GM23338 (cell line): ENCODE data around the gene NUBP1. TPM values are rescaled to one million over a fixed set of nuclear protein-coding genes. Genes with fewer than 3 reads are reported as not detected.

Experiments
- ATAC-seq: fragments of 200-7000 bp; cut with Tn5 transposase; 3 replicates; pipeline ENCODE4 v1.9.1; 2020
- DNase-seq: peaks from one replicate; pipeline ENCODE4 v3.0.0-alpha.2; 2015; ENCODE audit warnings: low spot score
- H2AFZ ChIP-seq: fragments of 200-600 bp; sonication (generic); 2 replicates; pipeline ENCODE4 v1.8.0; 2016; ENCODE audit warnings: antibody characterized with exemption, mild to moderate bottlenecking, moderate library complexity
- H3F3A ChIP-seq: fragments of 200-600 bp; sonication (generic); replicated peaks from 2 replicates; pipeline ENCODE4 v1.8.0; 2017; ENCODE audit warnings: antibody characterized with exemption, mixed run types, low read depth
- H3K27ac ChIP-seq: fragments of 200-600 bp; sonication (generic); 2 replicates; pipeline ENCODE4 v1.6.1; 2016; ENCODE audit warnings: low read depth
- H3K27me3 ChIP-seq: fragments of 200-600 bp; sonication (generic); 2 replicates; pipeline ENCODE4 v1.8.0; 2016; ENCODE audit warnings: mild to moderate bottlenecking, mixed run types, moderate library complexity; ENCODE audit not compliant: insufficient read depth
- H3K36me3 ChIP-seq: fragments of 200-600 bp; sonication (generic); 2 replicates; pipeline ENCODE4 v1.8.0; 2016; ENCODE audit warnings: mild to moderate bottlenecking; ENCODE audit not compliant: insufficient read depth
- H3K4me1 ChIP-seq: fragments of 200-600 bp; sonication (generic); 2 replicates; pipeline ENCODE4 v1.8.0; 2016; ENCODE audit warnings: mild to moderate bottlenecking, moderate library complexity; ENCODE audit not compliant: insufficient read depth
- H3K4me2 ChIP-seq: fragments of 200-600 bp; sonication (generic); 2 replicates; pipeline ENCODE4 v1.7.1; 2017; ENCODE audit warnings: mixed run types
- H3K4me3 ChIP-seq: fragments of 200-600 bp; sonication (generic); 2 replicates; pipeline ENCODE4 v1.6.1; 2016; ENCODE audit warnings: mixed run types
- H3K79me2 ChIP-seq: fragments of 200-600 bp; sonication (generic); replicated peaks from 2 replicates; pipeline ENCODE4 v1.8.0; 2017; ENCODE audit warnings: mild to moderate bottlenecking; ENCODE audit not compliant: insufficient read depth
- H3K9me2 ChIP-seq: fragments of 200-600 bp; sonication (generic); 2 replicates; pipeline ENCODE4 v1.8.0; 2017; ENCODE audit not compliant: insufficient read depth
- H4K20me1 ChIP-seq: fragments of 200-600 bp; sonication (generic); replicated peaks from 2 replicates; pipeline ENCODE4 v1.8.0; 2017; ENCODE audit warnings: mild to moderate bottlenecking; ENCODE audit not compliant: insufficient read depth
- H3K27ac Mint-ChIP-seq: 2 replicates; pipeline ENCODE4 v1.8.0; 2020; ENCODE audit warnings: inconsistent platforms, mild to moderate bottlenecking, moderate library complexity, mixed read lengths
- H3K27me3 Mint-ChIP-seq: 3 replicates; pipeline ENCODE4 v1.8.0; 2022; ENCODE audit warnings: low read depth, mild to moderate bottlenecking, moderate library complexity, mixed read lengths, inconsistent platforms; ENCODE audit not compliant: insufficient read depth, poor library complexity
- H3K36me3 Mint-ChIP-seq: 3 replicates; pipeline ENCODE4 v1.8.0; 2021; ENCODE audit warnings: low read depth, mild to moderate bottlenecking, inconsistent platforms, moderate library complexity, mixed read lengths
- H3K4me1 Mint-ChIP-seq: 3 replicates; pipeline ENCODE4 v1.8.0; 2020; ENCODE audit warnings: mild to moderate bottlenecking, inconsistent platforms, mixed read lengths
- H3K4me3 Mint-ChIP-seq: 3 replicates; pipeline ENCODE4 v1.8.0; 2021; ENCODE audit warnings: moderate library complexity, mild to moderate bottlenecking, inconsistent platforms, mixed read lengths
- H3K9me3 Mint-ChIP-seq: 3 replicates; pipeline ENCODE4 v1.8.0; 2020; ENCODE audit warnings: moderate library complexity, mild to moderate bottlenecking, inconsistent platforms, mixed read lengths
- CREB1 ChIP-seq: fragments of 250-450 bp; sonication (Bioruptor Pico); IDR thresholded peaks from 2 replicates; pipeline ENCODE4 v1.5.0; 2020; ENCODE audit warnings: low read depth, mild to moderate bottlenecking, moderate library complexity
- CTCF ChIP-seq, 2 experiments: fragments of 200-600 bp in 1 of 2; sonication (generic) in 1 of 2; conservative IDR thresholded peaks; 2 replicates each; pipeline versions ENCODE4 v1.5.1 to v1.6.1; 2016 to 2017; ENCODE audit warnings: antibody characterized with exemption in 2 of 2, low read depth in 2 of 2, mild to moderate bottlenecking in 2 of 2, moderate library complexity in 1 of 2
- EZH2 ChIP-seq: fragments of 200-600 bp; sonication (generic); IDR thresholded peaks from one replicate; pipeline ENCODE4 v1.8.0; 2017; ENCODE audit warnings: antibody characterized with exemption, mild to moderate bottlenecking, low read depth; ENCODE audit not compliant: unreplicated experiment
- EZH2phosphoT487 ChIP-seq: fragments of 200-600 bp; sonication (generic); IDR thresholded peaks from one replicate; pipeline ENCODE4 v1.8.1; 2018; ENCODE audit warnings: antibody characterized with exemption; ENCODE audit not compliant: unreplicated experiment
- JUNB ChIP-seq: IDR thresholded peaks from one replicate; pipeline ENCODE4 v1.6.1; 2016; ENCODE audit warnings: antibody characterized with exemption; ENCODE audit not compliant: unreplicated experiment
- NANOG ChIP-seq: IDR thresholded peaks from 2 replicates; pipeline ENCODE4 v1.6.1; 2016; ENCODE audit warnings: antibody characterized with exemption, borderline replicate concordance
- POLR2AphosphoS5 ChIP-seq: IDR thresholded peaks from 2 replicates; pipeline ENCODE4 v1.6.1; 2016; ENCODE audit warnings: antibody characterized with exemption, low read depth
- REST ChIP-seq: IDR thresholded peaks from one replicate; pipeline ENCODE4 v1.6.1; 2018; ENCODE audit warnings: antibody characterized with exemption; ENCODE audit not compliant: unreplicated experiment
- STAT1 ChIP-seq: IDR thresholded peaks from one replicate; pipeline ENCODE4 v1.6.1; 2016; ENCODE audit warnings: antibody characterized with exemption; ENCODE audit not compliant: unreplicated experiment
- ZNF114 ChIP-seq: fragments of 250-450 bp; sonication (Bioruptor Pico); IDR thresholded peaks from 2 replicates; pipeline ENCODE4 v1.5.0; 2020; ENCODE audit warnings: mild to moderate bottlenecking, moderate library complexity
- ZNF331 ChIP-seq: fragments of 250-450 bp; sonication (Bioruptor Pico); IDR thresholded peaks from 2 replicates; pipeline ENCODE4 v1.5.0; 2020; ENCODE audit warnings: low read depth, mild to moderate bottlenecking, moderate library complexity
- polyA plus RNA-seq: library from polyadenylated mRNA; unstranded; fragments of >200 nt; fragmentation: Nextera tagmentation; extraction: Ambion mirVana; gene quantifications from 2 replicates; pipeline ENCODE4 v1.2.1, GENCODE V29; 2016
- total RNA-seq: library from RNA; depleted of rRNA; stranded (reverse); fragments of >200 nt; shearing (Covaris generic); gene quantifications from 2 replicates; pipeline ENCODE4 v1.2.3, GENCODE V29; 2014
- TF ChIP-seq, protein P1 (sequence below): fragments of 250-450 bp; sonication (Bioruptor Pico); IDR thresholded peaks from 2 replicates; pipeline ENCODE4 v1.5.0; 2020; ENCODE audit warnings: mild to moderate bottlenecking, moderate library complexity
- TF ChIP-seq, protein P2 (sequence below): IDR thresholded peaks from 2 replicates; pipeline ENCODE4 v1.6.1; 2016; ENCODE audit warnings: antibody characterized with exemption

The NUBP1 gene
- total and polyA plus RNA-seq, 2 experiments from 2014 or later: 22.8 to 41.2 TPM

DNA sequence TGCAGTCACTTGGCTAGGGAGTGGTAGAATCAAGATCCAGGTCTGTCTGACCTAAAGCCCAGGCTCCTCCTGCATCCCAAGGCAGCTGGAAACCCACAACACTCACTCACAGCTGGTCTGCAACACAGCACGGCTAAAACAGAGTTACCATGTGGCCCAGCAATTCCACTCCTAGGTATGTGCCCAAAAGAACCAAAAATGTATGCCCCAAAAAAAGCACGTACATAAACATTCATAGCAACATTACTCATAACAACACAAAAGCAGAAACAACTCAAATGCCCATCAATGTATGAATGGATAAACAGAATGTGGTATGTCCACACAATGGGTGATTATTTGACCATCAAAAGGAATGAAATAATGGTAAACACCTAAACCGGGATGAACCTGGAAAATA lies 66.1 kb downstream of the NUBP1 start:
- H4K20me1 ChIP-seq: no peaks in the 10 kb centered on the region
- Mint-ChIP-seq H3K27me3 (peaks cover 3% of the 10 kb centered on the region), H3K4me3 (no peak overlapping the region), H3K9me3 (no peaks in the 10 kb centered on the region), H3K4me1 (no peaks in the 10 kb centered on the region), H3K27ac (no peak overlapping the region), H3K36me3 (no peaks in the 10 kb centered on the region; the same call in 2 of the 3 replicates)
- no peaks in the 10 kb centered on the region for H3K27me3 ChIP-seq
- no peak for DNase-seq
- no peak overlapping the region for H3K4me2 ChIP-seq
- H3K4me3 ChIP-seq: no peak overlapping the region
- no peak overlapping the region for H3K27ac ChIP-seq
- no peaks in the 10 kb centered on the region for H3K36me3 ChIP-seq
- no peak overlapping the region for H2AFZ ChIP-seq
- H3F3A ChIP-seq: no peaks in the 10 kb centered on the region
- H3K79me2 ChIP-seq: no peaks in the 10 kb centered on the region
- no peak for TF ChIP-seq EZH2phosphoT487
- no peak for TF ChIP-seq ZNF114
- TF ChIP-seq, protein P1, sequence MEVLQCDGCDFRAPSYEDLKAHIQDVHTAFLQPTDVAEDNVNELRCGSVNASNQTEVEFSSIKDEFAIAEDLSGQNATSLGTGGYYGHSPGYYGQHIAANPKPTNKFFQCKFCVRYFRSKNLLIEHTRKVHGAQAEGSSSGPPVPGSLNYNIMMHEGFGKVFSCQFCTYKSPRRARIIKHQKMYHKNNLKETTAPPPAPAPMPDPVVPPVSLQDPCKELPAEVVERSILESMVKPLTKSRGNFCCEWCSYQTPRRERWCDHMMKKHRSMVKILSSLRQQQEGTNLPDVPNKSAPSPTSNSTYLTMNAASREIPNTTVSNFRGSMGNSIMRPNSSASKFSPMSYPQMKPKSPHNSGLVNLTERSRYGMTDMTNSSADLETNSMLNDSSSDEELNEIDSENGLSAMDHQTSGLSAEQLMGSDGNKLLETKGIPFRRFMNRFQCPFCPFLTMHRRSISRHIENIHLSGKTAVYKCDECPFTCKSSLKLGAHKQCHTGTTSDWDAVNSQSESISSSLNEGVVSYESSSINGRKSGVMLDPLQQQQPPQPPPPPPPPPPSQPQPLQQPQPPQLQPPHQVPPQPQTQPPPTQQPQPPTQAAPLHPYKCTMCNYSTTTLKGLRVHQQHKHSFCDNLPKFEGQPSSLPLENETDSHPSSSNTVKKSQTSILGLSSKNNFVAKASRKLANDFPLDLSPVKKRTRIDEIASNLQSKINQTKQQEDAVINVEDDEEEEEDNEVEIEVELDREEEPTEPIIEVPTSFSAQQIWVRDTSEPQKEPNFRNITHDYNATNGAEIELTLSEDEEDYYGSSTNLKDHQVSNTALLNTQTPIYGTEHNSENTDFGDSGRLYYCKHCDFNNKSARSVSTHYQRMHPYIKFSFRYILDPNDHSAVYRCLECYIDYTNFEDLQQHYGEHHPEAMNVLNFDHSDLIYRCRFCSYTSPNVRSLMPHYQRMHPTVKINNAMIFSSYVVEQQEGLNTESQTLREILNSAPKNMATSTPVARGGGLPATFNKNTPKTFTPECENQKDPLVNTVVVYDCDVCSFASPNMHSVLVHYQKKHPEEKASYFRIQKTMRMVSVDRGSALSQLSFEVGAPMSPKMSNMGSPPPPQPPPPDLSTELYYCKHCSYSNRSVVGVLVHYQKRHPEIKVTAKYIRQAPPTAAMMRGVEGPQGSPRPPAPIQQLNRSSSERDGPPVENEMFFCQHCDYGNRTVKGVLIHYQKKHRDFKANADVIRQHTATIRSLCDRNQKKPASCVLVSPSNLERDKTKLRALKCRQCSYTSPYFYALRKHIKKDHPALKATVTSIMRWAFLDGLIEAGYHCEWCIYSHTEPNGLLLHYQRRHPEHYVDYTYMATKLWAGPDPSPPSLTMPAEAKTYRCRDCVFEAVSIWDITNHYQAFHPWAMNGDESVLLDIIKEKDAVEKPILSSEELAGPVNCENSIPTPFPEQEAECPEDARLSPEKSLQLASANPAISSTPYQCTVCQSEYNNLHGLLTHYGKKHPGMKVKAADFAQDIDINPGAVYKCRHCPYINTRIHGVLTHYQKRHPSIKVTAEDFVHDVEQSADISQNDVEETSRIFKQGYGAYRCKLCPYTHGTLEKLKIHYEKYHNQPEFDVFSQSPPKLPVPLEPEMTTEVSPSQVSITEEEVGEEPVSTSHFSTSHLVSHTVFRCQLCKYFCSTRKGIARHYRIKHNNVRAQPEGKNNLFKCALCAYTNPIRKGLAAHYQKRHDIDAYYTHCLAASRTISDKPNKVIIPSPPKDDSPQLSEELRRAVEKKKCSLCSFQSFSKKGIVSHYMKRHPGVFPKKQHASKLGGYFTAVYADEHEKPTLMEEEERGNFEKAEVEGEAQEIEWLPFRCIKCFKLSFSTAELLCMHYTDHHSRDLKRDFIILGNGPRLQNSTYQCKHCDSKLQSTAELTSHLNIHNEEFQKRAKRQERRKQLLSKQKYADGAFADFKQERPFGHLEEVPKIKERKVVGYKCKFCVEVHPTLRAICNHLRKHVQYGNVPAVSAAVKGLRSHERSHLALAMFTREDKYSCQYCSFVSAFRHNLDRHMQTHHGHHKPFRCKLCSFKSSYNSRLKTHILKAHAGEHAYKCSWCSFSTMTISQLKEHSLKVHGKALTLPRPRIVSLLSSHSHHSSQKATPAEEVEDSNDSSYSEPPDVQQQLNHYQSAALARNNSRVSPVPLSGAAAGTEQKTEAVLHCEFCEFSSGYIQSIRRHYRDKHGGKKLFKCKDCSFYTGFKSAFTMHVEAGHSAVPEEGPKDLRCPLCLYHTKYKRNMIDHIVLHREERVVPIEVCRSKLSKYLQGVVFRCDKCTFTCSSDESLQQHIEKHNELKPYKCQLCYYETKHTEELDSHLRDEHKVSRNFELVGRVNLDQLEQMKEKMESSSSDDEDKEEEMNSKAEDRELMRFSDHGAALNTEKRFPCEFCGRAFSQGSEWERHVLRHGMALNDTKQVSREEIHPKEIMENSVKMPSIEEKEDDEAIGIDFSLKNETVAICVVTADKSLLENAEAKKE (CRISPR knock-in tag): no peak
- TF ChIP-seq, protein P2, sequence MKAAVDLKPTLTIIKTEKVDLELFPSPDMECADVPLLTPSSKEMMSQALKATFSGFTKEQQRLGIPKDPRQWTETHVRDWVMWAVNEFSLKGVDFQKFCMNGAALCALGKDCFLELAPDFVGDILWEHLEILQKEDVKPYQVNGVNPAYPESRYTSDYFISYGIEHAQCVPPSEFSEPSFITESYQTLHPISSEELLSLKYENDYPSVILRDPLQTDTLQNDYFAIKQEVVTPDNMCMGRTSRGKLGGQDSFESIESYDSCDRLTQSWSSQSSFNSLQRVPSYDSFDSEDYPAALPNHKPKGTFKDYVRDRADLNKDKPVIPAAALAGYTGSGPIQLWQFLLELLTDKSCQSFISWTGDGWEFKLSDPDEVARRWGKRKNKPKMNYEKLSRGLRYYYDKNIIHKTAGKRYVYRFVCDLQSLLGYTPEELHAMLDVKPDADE: no peak
- no peak for TF ChIP-seq REST
- no peak for TF ChIP-seq NANOG
- TF ChIP-seq POLR2AphosphoS5: no peak
- TF ChIP-seq ZNF331 (CRISPR knock-in tag): no peak
- no peak for TF ChIP-seq JUNB
- TF ChIP-seq CTCF (conservative IDR thresholded peaks at IDR 0.05; ENCODE audit: low read depth in 2 of 2): no peak
- no peak for TF ChIP-seq CREB1 (CRISPR knock-in tag)
- no peak for TF ChIP-seq STAT1
- no peak for TF ChIP-seq EZH2
- no peaks in the 10 kb centered on the region for H3K4me1 ChIP-seq
- H3K9me2 ChIP-seq: no peaks in the 10 kb centered on the region
- ATAC-seq: no peak
